Left renal pelvis (tissue), 4 donors: ENCODE measurements around the gene BTG2. TPM values are rescaled to one million over a fixed set of nuclear protein-coding genes. Genes with fewer than 3 reads are reported as not detected.

Experiments used
- DNase-seq, 4 donors: peaks; one replicate each; pipeline ENCODE4 v3.0.0-alpha.2; 2013; ENCODE audit warnings: low read depth in 4 of 4, low spot score in 3 of 4
- polyA plus RNA-seq, 4 donors: library from polyadenylated mRNA; unstranded; fragments of 120-200 nt; gene quantifications; one replicate each; pipeline ENCODE4 v1.2.1, GENCODE V29; 2013; ENCODE audit not compliant: insufficient read length in 4 of 4

The BTG2 gene
- polyA plus RNA-seq, 4 donors, result 103 to 223 (median 144) TPM

GRCh38 chr1:203275656-203276272 lies 29.6 kb upstream of the BTG2 start:
- no peak for DNase-seq

DNA sequence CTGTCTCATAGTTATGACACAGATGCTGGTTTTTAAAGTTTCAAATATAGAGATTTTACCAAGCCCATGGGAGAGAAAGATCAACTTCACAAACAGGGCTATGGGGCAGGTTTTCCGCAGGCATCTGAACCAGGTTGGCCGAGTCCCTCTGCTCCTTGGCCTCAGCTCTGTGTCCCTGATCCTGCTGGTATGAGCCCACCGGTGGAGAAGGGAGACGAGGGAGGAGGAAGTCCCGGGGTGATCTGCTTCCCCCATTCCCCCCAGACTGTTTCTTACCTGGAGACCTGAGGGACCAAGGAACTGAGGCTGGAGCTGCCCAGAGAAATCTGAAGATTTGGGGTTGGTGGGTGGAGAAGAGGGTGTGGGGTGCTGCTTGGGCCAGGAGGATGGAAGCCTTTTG lies 28.9 kb upstream of the BTG2 start:
- DNase-seq, result no peak

- DNase-seq, result no peak
Measured at GRCh38 chr1:203276916-203277545, 28.3 kb upstream of the BTG2 start.

DNA sequence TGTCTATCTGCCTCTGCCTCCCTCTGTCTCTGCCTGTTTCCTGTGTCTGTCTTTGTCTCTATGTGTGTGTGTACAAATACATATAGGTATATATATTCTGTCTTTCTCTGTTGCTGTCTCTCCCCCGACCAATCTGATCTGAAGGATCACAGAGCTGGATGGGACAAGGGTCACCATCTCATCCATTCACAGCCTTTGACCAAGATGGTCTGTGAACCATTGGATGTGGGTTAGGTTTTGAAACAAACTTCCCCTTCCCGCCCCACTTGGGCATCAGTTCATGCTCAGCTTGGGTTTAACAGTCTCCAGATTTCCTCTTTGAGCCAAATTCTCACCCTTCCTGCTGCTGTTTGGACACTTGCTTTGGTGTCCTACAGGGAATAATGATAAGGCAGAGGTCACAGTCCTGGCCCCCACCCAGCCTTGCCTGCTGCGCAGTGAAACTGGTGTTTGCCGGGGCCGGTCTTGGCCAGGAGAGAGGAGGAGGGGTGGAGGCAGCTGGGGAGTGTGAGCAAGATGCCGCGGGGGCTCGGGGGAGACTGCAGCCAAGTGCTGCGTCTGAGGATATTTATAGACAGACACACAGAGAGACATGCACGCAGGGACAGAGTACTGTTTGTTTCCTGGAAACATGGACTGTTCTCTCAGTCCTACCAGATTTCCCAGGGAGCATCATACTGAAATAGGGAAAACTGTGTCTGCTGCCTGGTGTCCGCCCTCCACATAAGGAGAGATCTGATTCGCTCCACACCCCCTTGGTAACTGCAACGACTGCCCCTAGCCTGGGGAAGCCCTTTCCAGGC lies 27.0 kb upstream of the BTG2 start:
- no peak for DNase-seq

DNA sequence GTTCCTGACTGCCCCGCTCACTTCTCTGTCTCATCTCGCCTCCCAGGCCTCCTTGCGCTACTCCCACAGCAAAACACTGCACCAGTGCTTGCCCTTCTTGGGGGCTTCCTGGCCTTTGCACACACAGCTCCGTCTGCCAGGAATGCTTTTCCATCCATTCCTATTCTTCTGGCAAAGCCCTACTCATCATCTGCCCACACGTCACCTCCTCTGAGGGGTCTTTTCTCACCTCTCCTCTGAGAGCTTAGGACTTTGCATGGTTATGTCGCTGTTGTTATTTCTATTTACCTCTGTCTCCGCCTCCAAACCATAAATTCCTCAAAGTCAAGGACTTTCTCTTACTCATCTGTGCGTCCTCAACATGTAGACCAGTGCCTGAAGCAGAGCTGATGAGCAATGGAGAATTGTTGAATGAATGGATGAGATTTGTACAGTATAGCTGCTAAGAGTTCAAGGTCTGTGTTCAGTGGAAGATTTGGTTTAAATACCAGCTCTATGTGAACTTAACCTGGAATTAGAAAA lies 26.4 kb upstream of the BTG2 start:
- DNase-seq, result no peak

DNA sequence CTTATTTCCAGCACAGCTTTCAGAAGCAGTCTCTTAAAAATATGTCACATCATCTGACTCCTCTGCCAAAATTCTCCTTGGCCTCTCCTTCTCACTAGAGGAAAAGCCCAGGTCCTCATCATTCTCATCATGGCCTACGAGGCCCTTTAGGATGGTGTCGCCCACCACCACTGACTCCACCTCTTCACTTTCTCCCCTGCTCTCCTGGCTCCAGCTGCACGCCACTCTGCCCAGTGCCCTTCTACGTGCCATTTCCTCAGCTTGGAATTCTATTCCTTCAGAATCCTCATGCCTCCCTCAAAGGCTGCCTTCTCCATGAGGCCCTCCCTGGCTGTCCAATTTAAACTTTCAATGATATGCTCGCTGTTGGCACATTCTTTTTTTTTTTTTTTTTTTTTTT lies 25.3 kb upstream of the BTG2 start:
- DNase-seq, result no peak

GRCh38 chr1:203281033-203281432 lies 24.3 kb upstream of the BTG2 start:
- DNase-seq, result no peak

- no peak for DNase-seq
Measured at GRCh38 chr1:203281851-203282661, 23.3 kb upstream of the BTG2 start.

DNA sequence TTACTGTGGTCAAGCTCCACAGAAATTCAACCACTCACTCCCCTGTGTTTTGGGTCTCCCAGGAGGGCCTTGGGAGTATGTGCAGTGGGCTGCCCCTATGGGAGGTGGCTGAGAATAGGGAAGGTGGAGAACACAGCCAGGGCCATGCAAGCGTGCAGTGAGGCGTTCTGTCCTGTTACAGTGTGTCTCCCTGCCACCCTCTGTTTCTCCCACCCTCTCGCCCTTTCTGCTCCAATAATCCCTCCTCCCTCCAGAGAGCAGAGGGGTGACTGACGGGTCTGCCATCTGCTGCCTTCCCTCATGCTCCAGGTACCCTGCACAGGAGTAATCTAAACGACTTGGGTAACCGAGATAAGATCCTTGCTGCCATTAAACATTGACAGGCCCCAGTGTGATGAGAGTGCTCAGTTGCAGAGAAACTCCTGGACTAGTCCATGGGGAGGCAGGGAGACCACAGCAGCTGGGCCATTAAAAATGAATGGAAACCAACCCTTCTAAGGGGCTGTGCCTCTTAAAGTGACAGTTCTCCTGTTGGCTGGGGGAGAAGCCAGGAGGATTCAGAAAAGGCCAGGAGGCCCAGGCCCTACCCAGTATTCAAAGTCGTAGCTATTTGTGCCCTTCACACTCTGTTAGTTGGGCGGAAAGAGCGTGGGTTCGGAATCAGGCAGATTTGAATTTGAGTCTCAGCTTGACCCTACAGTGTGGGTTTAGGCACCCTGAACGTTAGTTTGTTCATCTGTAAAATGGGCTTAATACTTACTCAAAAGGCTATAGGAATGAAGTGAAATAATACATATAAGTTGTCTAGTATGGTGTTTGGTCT lies 22.4 kb upstream of the BTG2 start:
- DNase-seq, result no peak

GRCh38 chr1:203283597-203283996 lies 21.7 kb upstream of the BTG2 start:
- no peak for DNase-seq

GRCh38 chr1:203284411-203285123 lies 20.8 kb upstream of the BTG2 start:
- DNase-seq, result no peak

- DNase-seq, result no peak
Measured at GRCh38 chr1:203286161-203286984, 18.9 kb upstream of the BTG2 start.

DNA sequence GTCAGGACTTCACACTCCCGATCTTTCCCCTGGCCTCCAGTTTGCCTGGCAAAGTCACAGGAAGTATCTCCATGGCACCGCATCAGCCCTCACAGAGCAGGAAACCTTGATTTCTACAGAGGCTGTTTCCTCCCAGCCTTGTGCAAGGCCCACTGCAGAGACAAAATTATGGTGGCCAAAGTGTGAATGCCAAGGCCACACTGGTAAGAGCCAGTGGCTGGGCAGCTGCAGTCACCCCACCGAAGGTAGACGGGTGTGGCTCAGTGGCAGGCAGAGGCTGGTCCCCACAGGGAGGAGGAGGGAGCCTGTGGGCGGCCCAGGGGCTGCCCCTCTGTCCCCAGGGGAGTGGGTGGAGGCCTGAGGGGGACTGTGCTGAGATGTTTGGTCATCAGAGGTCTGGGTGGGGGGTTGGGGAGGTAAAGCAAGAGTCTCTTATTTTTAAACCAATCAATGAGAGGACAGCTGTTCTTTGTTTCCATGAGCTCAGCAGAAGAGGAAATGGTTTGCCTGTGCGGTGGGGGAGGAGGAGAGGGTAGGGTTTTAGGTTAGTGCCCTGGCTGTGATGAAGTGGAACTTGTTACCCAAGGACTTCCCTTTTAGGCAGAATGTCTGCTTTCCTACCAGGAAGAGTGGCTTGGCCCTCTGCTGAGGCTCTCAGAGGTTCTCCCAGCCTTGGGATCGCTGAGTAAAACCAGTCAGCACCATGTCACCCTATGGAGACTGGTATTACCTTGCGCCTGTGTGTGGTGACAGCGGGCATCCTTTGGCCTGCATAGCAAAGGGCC lies 18.0 kb upstream of the BTG2 start:
- DNase-seq, result no peak

DNA sequence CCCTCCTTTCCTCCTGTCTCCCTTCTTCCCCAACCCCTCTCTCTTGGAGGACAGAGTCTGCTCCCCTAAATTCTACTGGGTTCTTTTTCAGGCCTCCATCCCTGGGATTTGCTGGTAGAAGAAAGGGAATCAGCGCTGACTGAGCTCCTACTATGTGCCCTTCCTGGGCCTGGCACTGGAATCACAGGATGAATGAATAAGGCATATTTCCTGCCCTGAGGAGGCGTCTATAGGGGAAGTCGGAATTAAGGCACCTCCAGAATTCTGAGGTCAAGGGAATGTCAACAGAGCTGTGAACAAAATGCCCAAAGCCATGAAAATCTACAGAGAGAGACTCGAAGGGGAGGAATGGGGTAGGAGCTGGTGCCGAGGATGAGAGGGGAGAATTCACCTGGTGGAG lies 17.4 kb upstream of the BTG2 start:
- DNase-seq, result no peak

DNA sequence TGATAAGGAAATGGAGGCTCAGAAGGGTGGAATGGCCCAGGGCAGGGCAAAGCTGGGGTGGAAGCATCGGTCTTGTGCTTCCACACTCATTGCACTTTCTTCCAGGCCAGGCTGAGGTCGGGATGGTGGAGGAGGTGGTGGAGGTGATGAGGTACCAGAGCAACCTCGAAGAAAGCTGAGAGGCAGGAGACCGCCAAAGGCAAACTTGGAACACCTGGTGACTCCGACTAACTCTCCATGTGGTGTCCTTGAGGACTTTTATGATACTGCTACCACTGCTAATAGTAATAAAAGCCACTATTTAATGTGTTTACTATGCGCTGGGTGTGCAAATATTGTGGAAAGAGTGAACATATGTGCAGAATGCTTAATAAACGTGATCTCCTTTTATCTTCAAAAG lies 16.9 kb upstream of the BTG2 start:
- DNase-seq, result no peak

GRCh38 chr1:203289281-203289981 lies 15.9 kb upstream of the BTG2 start:
- no peak for DNase-seq

DNA sequence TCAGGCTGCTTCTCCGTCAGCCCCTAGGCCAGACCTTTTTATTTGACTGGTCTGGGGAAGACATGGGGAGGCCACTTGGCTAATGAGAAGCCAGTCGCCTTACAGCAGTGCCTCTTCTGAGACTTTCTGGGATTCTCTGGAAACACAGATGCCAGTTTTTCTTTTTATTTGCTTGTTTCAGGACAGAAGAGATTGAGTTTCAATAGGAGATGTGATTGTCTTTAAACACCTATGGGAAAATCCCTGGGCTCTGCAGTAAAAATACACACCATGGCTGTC lies 15.4 kb upstream of the BTG2 start:
- DNase-seq, result no peak
